Stimulated activated CD8-positive, alpha-beta memory T cell treated with anti-CD3 and anti-CD28 coated beads, Interleukin-4, amount 100 ng/mL, for 24 hours (primary cell): ENCODE results near the gene HPCAL1.
A peak's percentile ranks its signal among the peaks of the same experiment; 100 is the strongest.

ENCODE experiments used
- DNase-seq: peaks from one replicate; pipeline ENCODE4 v3.0.0-alpha.2; 2020; ENCODE audit warnings: low read depth

The HPCAL1 gene

DNA sequence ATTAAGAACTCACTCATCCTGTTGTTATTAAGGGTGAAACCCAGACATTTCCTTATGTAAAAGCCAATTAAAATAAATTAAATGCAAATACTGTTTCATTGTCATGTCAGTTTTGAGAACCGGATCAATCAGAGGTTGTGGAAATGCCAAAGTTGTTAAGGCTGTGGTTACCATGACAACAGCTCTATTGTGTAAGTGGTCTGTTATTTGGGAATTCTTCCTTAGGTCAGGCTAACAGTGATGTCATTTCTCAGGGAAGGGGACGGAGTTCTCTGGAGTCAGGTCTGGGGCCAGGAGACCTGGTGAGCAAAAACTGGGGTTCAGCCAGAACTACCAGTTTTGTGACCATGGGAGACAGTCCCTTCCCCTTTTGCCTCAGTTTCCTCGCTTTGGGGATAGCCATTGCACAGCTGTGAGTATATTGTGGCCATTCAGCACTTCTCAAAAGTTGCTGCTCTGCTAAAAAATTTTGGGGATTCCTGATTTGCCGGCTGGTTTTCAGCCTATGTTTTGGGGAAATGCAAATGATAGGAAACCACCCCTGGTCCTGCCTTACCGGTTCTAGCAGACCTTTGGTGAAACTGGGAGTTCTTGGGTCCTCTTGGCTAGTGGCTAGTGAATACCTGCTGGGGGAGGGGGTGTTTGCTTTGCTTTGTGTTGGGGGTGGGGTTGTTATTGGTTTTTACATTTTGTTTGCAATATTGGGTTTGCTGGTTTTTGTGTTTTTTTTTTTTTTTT, 21.6 kb downstream of the HPCAL1 start:
- DNase-seq, result no peak

DNA sequence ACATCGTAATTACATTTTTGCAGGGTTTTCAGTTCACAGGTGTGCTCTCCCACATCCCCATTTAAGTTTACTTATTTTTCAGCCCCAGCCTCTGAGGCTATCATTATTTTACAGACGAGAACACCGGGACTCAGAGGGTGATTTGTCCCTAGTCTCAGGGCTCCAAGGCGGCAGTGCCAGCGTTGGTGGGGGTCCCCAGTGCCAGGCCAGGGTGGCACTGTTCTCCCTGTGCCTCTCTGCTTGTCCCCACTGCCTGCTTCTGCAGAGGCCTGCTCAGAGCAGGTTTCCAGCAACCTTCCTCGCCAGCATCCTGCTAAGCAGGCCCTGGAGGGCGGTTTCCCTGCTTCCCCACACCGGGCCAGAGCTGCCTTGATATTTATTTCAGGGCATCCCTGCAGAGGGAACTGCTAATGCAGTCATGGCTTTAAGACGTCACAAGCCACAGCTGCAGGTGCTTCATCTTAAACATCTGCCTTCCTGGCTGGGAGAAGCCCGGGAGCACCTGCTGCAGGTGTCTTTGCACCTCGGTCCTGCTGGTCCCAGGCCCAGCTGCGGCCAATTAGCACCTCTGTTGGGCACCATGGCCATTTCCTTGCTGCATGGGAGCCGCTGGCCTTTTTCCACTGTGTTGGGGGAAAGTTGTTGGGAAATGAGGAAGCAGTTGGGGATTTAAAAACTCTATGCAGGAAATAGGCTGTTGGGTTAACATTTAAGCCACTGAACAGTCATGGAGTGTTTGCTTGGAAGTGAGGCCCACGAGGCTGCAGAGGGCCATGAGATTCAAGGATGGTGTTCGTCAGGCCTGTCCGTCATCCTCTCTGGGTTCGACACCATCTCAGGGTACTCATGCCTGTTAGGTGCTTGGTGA, 22.8 kb downstream of the HPCAL1 start:
- no peak for DNase-seq

DNA sequence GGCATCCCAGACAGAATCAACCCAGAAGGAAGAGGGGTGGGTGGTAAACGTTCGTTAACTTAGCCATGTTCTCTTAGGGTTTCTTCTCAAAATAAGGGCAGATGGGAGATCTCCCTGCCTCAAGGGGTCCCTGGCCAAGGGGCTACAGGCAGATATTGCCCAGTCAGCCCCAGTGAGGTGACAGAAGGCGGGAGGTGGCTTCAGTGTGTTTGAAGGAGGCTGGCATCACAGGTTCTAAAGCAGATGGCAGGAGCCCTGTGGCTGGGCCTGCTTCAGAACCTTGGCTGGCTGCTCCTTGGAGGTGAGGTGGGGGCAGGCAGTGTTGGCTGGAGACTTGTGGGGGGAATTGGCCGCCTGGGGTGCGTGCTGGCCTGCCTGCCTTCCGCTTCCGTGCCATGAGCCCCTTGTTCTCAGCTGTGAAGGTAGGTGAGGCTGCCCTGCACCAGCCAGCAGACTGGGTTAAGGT, 23.5 kb downstream of the HPCAL1 start:
- DNase-seq, result no peak

DNA sequence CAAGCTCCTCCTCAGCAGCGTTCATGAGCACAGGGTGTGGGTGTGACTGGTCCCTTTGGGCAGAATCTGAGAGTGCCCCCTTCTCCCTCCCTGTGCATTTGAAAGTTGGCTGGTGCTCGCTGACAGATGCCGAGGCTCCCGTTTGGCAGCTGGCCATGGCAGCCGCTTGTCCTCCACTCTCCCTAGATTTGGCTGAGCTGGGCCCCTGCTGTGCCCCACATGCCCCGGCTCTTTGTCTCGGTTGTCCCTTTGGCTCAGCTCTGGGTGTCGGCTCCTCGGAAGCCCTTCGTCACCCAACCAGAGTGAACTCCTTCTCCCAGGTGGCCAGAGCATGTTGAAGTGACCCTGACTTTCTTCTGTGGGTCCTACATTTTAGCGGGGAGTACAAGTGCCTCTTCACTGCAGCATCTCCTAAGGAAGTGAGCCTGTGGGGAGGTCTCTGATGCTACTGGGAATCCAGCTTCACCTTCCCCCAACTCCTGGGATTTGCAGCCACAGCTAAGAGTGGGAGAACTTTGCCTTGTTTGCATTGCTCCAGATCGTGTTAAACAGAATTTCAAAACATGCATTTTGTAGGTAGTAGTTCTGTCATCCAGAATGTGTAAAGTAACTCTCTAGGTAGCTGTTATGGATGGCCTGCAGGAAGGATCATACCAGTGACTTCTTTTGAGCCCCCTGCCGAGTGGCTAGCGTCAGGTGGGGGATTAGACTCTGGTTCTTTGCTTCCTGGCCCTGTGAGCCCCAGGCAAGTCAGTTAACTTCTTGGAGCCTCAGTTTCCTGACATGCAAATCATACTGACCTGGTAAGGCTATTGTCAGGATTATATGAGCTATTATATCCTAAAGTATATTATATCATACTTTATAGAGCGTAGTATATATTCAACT, 24.2 kb downstream of the HPCAL1 start:
- DNase-seq, result no peak

DNA sequence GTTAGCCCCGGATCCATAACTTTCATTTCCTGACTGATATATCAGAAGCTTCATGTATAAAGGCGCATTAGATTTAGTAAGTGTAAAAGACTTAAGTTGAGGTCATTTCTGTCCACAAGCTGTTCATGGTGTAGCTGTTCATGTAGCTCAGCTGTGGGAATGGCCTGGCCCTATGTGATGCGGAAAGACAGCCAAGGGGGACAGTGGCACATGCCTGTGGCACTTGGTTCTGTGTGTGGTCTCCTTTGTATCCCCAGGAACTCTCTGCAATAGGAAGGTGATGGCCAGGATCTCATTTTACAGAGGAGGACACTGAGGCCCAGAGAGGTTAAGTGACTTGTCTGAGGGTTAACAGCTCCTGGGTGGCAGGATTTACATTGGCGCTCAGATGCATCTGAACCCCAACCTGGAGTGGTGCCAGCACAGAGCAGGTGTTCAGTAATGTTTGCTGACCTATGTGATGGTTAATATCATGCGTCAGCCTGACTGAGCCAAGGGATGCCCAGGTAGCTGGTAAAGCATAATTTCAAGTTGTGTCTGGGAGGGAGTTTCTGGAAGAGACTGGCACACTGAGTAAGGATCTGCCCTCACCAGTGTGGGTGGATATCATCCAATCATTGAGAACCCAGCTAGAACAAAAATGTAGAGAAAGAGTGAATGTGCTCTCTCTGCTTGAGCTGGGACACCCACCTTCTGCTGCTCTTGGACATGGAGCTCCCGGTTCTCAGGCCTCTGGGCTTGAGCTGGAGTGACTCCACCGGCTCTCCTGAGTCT, 25.4 kb downstream of the HPCAL1 start:
- DNase-seq, result no peak

DNA sequence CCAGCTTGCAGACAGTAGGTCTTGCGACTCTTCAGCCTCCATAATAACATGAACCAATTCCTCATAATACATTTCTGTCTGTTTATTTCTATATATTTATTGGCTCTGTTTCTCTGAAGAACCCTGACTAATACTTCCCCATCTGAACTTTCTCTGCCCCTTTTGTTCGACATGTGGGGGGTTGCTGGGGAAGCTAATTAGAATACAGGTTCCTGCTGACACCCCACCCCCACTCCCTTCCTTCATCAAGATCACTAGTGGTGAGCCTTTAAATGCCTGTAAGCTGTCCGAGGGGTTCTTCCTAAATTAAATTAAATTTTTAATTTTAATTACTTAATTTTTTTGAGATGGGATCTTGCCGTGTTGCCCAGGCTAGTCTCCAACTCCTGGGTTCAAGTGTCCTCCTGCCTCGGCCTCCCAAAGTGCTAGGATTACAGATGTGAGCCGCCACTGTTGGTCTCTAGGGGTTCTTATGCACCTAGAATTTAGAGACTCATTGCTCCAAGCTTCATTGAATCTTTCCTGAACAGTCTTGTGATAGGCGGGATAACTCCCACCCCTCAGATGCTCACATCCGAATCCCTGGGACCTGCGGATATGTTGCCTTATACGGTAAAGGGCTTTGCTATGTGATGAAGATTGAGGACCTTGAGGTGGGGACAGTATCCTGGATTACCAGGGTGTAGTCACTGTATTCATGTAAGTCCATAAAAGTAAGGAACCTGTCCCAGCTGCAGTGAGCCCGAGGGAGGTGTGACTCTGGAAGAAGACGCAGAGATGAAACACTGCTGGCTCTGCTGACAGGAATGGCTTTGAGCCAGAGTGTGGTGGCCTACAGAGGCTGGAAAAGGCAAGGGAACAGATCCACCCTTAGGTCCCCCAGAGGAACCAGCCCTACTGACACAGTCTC, 26.2 kb downstream of the HPCAL1 start:
- no peak for DNase-seq

DNA sequence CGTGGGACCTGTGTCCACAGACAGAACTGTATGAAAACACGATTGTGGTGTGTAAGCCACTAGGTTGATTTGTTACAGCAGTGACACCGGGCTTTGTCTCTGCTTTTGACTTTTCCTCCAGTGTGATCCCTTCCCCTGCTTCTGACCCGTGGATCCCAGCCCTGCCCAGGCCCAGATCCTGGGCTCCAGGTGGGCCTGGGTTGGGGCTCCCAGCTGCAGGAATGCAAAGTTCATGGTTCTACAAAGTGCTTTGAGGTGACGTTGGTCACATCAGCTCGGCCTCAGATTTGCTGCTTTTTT, 26.8 kb downstream of the HPCAL1 start:
- no peak for DNase-seq

DNA sequence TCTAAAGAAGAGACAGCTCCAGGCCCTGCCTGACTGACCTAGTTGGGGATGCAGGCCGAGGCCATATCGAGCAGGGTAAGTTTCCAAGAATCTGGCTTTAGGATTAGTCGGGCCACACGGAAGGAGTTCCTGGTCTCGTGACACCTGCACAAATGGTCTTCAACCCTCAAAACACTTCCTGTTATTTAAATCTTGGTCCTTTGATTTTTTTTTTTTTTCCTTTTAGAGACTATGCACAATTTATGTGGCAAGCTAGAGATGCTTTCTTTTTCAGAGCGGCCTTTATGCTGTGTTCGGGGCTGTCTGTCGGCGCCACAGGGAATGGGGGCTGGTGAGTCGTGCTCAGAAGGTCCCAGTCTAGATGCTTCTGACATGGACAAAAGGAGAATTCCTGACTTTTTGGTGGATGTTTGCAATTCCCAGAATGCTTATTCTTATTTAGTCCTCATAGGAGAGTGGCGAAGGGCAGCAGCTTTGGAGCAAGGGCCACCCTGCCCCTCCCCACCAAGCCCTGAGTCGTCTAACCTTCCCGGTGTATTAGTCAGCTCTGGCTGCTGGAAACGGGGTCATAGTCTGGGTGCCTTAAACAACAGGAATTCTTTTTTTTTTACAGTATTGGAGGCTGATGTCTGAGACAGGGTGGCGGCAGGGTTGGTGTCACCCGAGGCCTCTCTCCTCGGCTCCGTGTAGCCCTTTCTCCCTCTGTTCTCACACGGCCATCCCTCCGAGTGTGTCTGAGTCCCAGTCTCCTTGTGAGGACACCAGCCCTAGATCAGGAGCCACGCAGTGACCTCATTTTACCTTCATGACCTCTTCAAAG, 27.4 kb downstream of the HPCAL1 start:
- DNase-seq, result no peak

DNA sequence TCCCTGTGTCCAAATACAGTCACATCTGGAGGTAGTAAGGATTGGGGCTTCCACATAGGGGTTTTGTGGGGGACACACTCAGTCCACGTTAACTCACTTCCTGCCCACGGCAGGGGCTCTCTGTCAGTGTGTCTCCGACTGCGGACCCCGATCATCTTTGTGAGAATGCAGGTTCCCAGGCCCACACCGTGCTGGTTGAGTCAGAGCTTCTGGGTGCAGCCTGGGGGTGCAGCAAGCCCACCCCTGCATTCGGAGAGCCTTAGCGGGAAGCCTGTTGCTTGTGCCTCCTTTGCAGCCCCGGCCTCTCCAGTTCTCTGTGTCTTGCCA, 28.0 kb downstream of the HPCAL1 start:
- no peak for DNase-seq

DNA sequence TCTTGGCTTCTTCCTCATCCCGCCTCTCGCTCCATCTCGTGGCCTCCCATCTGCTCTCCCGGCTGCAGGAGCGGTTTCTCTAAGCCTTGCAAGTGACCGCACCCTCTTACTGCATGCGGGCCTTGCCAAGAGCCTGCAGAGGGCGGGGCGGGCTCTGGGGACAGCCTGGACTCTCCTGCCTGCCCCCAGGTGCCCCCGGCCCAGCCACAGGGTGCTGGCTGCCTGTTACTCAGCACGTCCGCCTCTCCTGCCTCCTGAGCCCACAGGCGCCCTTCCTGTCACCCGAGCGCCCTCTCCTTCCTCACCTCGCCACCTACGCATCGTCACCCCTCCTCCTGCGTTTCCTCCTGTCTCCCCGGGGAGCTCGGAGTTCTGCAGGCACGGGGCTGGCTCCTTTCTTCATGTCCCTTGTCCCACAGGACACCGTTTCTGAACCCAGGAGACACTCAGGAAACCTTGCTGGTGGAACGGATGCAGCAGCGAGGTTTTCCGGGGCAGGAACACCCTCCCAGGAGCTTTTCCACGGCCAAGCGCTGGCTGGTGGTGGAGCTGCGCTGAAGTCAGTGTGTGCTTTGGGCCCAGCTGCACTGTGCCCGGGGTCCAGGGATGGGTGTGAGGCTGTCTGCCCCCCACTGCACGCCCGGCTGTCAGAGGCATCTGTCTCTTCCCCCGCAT, 28.5 kb downstream of the HPCAL1 start:
- peak; percentile 59 for DNase-seq

DNA sequence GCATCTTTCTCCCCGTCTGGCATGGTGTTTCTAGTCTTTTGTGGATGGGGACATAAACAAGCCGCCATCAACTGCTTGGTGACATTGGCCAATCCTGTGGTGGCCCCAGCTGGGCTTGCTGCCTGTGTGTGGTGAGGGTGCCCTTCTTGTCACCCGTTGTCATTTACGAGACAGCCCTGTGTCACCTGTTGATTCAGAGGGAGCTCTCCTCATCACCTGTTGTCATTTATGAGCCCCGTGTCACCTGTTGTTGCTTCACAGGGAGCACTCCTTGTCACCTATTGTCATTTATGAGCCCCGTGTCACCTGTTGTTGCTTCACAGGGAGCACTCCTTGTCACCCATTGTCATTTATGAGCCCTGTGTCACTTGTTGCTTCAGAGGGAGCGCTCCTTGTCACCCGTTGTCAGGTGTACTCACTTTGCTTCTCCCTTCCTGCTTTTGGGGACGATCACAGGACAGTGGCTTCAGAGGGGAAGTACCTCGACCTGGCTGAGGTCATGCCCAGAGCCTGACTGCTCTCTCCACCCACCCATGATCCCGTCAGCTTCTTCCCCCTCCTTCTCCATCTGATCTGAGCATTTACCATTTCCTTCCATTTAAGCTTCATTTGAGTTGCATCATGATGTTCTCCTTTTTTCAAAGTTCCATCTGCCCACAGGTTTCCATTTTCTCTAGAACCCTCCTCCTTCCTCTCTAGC, 29.1 kb downstream of the HPCAL1 start:
- peak; percentile 32 for DNase-seq

DNA sequence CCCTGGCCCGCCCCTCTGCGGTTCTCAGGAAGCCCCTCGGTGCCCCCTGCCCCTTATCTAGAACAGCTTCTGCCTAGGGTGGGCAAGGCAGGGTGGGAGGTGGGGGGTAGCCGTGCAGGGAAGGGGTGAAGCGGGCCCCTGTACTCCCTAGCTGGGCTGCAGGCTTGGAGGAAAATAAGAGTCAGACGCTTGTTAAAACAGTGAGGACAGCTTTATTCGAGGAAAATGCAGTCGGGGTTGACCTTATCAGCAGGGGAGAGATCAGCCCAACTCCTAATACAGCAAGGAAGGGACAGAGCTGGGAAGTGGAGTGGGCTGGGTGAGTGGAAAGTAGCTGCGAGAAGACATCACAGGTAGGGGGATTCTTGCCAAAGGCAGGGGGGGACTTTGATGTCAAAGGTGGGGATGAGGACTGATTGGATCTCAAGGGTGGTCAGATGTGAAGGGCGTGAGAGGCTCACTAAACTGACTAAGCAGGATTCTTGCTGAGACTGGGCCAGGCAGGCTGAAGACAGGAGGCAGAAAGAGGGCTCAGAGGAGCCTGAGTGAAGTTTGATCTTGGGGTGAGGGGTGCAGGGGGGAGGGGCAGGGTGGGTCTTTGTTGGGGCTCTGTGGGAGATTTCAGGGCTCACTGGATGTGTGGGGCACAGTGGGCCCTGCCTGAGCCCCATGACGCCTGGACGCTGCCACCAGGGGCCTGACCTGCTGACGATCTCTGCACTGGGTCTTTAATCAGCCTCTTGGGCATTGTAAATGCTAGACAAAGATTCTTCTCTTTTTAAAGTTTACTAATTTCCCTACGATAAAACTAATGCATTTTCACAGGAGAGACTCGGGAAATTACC, 29.9 kb downstream of the HPCAL1 start:
- no peak for DNase-seq

DNA sequence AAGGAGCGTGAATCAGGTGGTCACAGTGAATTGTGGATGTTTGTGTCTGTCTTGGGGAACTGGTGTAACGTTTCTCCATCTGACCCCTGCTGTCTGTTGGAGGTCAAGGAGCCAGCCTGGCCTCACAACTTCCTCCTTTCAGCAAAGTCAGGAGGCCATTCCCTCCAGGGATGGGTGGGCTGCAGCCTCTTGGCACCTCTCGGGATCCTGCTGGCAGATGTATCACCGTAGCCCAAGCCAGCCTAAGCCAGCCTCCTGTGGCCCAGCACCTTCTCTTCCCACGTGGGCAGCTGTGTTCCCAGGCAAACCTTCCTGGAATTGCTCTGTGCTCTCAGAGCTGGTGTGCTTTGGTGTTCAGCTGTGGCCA, 30.5 kb downstream of the HPCAL1 start:
- DNase-seq, result no peak

DNA sequence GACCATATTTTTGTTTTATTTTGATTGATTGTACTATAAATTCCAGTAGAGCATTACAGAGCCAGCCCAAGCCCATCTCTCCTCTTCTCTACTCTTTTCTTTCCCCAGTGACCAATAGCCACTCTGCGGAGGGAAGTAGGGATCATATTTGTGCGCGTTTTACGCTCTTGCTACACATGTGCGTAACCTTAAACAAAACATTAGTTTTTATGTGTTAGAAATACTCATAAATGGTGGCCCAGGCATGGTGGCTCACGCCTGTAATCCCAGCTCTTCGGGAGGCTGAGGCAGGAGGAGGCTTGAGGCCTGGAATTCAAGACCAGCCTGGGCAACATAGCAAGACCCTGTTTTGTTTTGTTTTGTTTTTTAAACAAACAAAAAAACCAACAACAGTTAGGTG, 31.3 kb downstream of the HPCAL1 start:
- DNase-seq, result no peak

DNA sequence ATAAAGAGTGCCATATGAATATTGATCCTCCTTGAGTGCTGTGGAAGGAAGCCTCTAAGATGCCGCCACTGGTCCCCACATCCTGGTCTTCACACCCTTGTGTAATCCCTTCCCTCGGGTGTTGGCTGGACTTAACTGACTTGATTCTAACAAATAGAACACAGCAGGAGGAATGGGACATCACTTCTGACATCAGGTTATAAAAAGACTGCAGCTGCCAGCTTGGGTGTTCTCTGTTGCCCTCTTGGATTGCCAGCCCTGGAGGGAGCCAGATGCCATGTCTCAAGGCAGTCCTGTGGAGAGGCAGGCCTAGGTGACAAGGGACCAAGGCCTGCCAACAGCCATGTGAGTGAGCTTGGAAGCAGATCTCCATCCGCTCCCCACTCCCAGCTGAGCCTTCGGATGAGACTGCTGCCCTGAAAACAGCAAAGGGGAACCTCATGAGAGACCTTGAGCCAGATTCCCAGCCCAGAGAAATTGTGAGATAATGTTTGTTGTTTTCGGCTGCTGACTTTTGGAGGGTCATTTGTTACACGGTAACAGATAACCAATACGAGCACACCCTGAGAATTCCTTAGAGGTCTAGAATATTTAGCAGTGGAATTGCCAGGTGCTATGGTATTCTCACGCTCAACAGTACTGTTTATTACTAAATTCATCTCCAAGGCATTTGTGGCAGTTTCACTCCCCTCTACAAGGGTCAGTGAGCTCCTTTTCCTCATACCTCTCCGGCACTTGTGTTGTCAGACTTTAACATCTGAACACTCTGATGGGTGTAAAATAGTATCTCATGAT, 32.5 kb downstream of the HPCAL1 start:
- no peak for DNase-seq

DNA sequence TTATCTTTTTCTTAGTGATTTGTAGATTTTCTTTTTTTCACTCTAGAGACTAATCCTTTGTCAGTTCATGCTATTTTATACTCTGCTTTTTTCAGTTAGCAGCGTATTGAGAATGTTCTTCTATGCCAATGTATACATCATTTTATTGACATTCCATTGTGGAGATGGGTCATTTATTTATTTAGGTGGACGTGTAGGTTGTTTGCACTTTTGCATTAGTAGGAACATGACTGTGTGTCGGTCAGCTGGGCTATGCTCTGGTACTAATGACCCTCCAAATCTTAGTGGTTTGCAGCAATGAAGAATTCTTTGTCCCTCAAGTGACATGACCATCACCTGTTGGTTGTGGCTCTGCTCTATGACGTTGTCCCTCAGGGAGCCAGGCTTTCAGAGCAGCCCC, 33.6 kb downstream of the HPCAL1 start:
- DNase-seq, result no peak
